Thyroid gland (tissue), 4 donors: ENCODE data around the gene NUPR1. TPM values are rescaled to one million over a fixed set of nuclear protein-coding genes. Genes with fewer than 3 reads are reported as not detected.

Experiments
- DNase-seq, 2 donors: peaks; one replicate each; pipeline ENCODE4 v3.0.0-alpha.2; 2019
- H3K27ac ChIP-seq, 3 donors: fragments of 200-600 bp; sonication (generic); 1 replicate in 2 of 3; 2 replicates in 1 of 3; pipeline ENCODE4 v1.5.1; 2016 to 2019; ENCODE audit warnings: mild to moderate bottlenecking in 1 of 3, moderate library complexity in 1 of 3
- H3K27me3 ChIP-seq: fragments of 200-600 bp; sonication (generic); one replicate; pipeline ENCODE4 v1.5.1; 2019
- H3K36me3 ChIP-seq, 2 donors: fragments of 200-600 bp; sonication (generic); one replicate each; pipeline ENCODE4 v1.5.1; 2016 to 2019
- H3K4me1 ChIP-seq, 2 donors: fragments of 200-600 bp; sonication (generic); one replicate each; pipeline ENCODE4 v1.5.1; 2017 to 2019
- H3K4me3 ChIP-seq, 3 donors: fragments of 200-600 bp; sonication (generic); replicated peaks in 1 of 3; 1 replicate in 2 of 3; 2 replicates in 1 of 3; pipeline ENCODE4 v1.5.1; 2016; ENCODE audit warnings: mild to moderate bottlenecking in 1 of 3
- H3K9me3 ChIP-seq: fragments of 200-600 bp; sonication (generic); one replicate; pipeline ENCODE4 v1.5.1; 2017
- POLR2A ChIP-seq, 2 donors: fragments of 450-650 bp; IDR thresholded peaks; one replicate each; pipeline ENCODE4 v1.6.1; 2017; ENCODE audit warnings: antibody characterized with exemption in 2 of 2, mild to moderate bottlenecking in 2 of 2, moderate library complexity in 1 of 2
- WGBS, 2 donors: methylation state at CpG; one replicate each; pipeline ENCODE4 v1.1.5; 2017; 5-methylcytosine and 5-hydroxymethylcytosine counted together
- intact Hi-C: fragments of 100-400 bp; cut with DNase I; formaldehyde crosslinking; loops from one replicate; pipeline ENCODE4 v1.15.1; 2023
- total RNA-seq, 4 donors: library from RNA; depleted of rRNA; stranded (reverse); fragments of >200 nt; gene quantifications; one replicate each; pipeline ENCODE4 v1.2.3, GENCODE V29; 2016
- TF ChIP-seq, protein P1 (sequence below), 6 experiments: fragments of 200-600 bp in 3 of 6; fragments of 450-650 bp in 3 of 6; sonication (generic) in 3 of 6; IDR thresholded peaks; one replicate each; pipeline ENCODE4 v1.5.1; 2016 to 2019; ENCODE audit warnings: antibody characterized with exemption in 6 of 6, mild to moderate bottlenecking in 2 of 6, inconsistent platforms in 1 of 6, moderate library complexity in 1 of 6

Gene NUPR1
- total RNA-seq, 4 donors from 2014 or later: 53.3 to 1,103 (median 535) TPM

DNA sequence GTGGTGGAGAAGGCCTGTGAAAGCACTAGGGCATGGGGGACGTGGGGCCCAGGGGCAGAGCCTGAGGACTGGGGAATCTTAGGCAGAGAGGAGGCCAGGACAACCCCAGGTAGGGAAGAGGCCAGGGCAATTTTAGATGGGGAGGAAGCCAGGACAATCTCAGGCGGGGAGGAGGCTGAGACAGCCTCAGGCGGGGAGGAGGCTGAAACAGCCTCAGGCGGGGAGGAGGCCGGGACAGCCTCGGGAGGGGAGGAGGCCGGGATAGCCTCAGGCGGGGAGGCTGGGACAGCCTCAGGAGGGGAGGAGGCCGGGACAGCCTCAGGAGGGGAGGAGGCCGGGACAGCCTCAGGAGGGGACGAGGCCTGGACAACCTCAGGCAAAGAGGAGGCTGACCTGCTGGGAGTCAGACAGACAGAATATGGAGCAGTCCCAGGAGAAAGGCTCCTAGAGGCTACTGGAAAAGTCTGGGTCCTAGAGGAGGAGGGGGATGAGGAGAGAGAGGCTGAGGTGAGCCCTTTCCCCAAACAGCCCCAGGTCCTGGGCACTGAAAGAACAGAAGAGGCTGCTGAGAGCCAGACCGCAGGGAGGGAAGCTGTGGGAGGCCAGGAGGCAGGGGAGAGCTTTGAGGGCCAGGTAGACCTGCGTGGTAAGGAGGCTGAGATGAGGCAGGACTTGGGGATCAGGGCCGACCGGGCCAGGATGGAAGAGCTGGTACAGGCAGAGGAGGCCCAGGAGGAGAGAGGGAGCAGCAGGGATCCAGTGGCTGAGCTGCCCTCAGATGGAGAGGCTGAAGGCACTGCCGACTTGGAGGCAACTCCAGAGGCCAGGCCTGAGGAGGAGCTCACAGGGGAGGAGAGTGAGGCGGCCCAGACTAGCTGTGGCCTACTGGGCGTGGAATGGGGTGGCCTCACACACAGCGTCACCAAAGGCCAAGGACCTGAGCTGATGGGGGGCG is 42.7 kb downstream of the NUPR1 start:
- peaks cover 6 to 12% of the 10 kb centered on the region in 2 donors for H3K4me1 ChIP-seq
- no peaks in the 10 kb centered on the region for H3K36me3 ChIP-seq
- WGBS, 2 donors: 91 to 92% methylated on average over 20 of the region's 20 CpGs
- H3K9me3 ChIP-seq: no peaks in the 10 kb centered on the region
- H3K27me3 ChIP-seq: no peaks in the 10 kb centered on the region
- intact Hi-C loops: no loop called here
- no peak for DNase-seq
- no peak overlapping the region for H3K27ac ChIP-seq
- no peak overlapping the region for H3K4me3 ChIP-seq
- TF ChIP-seq POLR2A (IDR thresholded peaks at IDR 0.05): no peak
- TF ChIP-seq, protein P1, sequence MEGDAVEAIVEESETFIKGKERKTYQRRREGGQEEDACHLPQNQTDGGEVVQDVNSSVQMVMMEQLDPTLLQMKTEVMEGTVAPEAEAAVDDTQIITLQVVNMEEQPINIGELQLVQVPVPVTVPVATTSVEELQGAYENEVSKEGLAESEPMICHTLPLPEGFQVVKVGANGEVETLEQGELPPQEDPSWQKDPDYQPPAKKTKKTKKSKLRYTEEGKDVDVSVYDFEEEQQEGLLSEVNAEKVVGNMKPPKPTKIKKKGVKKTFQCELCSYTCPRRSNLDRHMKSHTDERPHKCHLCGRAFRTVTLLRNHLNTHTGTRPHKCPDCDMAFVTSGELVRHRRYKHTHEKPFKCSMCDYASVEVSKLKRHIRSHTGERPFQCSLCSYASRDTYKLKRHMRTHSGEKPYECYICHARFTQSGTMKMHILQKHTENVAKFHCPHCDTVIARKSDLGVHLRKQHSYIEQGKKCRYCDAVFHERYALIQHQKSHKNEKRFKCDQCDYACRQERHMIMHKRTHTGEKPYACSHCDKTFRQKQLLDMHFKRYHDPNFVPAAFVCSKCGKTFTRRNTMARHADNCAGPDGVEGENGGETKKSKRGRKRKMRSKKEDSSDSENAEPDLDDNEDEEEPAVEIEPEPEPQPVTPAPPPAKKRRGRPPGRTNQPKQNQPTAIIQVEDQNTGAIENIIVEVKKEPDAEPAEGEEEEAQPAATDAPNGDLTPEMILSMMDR (IDR thresholded peaks at IDR 0.05): no peak

DNA sequence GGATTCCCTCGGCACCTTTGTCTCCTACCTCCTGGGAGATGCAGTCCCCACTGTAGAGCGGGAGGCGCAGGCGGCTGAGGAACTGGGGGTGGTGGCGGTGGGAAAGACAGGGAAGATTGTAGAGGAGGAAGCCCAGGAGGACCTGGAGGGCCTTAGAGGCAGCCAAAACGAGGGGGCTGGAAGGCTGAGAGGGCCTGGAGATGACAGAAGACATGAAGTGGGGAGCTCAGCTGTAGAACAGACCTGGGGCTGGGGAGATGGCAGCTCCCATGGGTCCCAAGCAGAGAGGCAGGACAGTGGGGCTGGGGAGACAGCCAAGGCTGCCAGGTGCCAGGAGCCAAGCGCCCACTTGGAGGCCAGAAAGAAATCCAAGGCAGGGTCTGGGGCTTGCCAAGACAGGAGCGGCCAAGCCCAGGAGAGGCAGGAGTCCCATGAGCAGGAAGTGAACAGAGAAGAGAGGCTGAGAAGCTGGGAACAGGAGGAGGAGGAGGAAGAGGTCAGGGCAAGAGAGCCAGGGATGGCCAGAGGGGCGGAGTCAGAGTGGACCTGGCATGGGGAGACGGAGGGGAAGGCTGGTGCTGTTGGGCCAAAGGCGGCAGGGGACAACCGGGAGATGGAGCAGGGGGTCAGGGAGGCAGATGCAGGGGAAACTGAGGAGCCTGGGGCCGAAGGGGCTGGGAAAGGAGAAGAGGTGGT is 43.5 kb downstream of the NUPR1 start:
- Histone ChIP-seq H3K9me3 (no peaks in the 10 kb centered on the region), H3K4me3 (no peak overlapping the region), H3K27ac (peak overlapping the region in 1 of 3 donors; percentile 33), H3K27me3 (no peaks in the 10 kb centered on the region), H3K36me3 (no peaks in the 10 kb centered on the region), H3K4me1 (peaks cover 11 to 12% of the 10 kb centered on the region in 2 donors)
- TF ChIP-seq, protein P1 (IDR thresholded peaks at IDR 0.05): no peak
- no peak for TF ChIP-seq POLR2A (IDR thresholded peaks at IDR 0.05)
- intact Hi-C loops: no loop called here
- 82 to 83% methylated on average over 13 of the region's 13 CpGs for WGBS, 2 donors
- peak; percentile 36 to 42 for DNase-seq

DNA sequence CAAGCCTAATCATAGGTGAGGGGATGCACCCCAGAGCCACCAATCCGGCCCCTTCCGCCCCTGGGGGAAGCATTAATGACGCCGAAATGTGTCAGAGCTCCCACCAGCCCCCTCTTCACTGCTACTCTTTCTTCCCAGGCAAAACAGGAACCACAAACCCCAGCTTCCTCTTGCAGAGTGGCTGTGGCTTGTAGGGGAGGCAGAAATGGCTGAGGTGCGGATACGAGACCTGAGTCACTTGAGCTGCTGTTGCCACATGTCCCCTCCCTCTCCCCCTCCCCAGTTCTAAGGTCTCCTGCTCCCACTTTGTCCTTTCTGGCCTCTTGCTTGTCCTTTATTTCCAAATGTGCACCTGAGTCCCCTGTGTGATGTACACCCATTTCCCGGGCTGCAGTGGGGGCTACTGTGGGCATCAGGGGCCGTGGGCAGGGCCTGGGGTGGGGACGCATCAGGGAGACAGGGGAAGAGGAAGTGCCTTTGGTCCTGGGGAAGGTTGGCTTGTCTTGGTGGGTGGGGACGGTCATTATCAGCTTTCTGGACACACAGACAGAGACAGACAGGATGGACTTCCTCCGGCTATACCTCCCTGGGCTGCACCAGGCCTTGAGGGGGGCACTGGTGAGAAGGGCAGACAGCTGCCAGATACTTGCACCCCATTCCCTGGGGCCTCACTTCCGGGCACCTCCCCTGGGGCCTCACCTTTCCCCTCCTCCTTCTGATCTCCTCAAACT is 44.5 kb downstream of the NUPR1 start, which contains the start of gene APOBR:
Gene APOBR (plus strand): TSS at position 523 of the 731 bp plus-strand sequence. CDS start 39 bp downstream, at position 562.
- no peak for DNase-seq
- 75 to 77% methylated on average over 12 of the region's 12 CpGs for WGBS, 2 donors
- TF ChIP-seq, protein P1 (IDR thresholded peaks at IDR 0.05): no peak
- no peak for TF ChIP-seq POLR2A (IDR thresholded peaks at IDR 0.05)
- no peaks in the 10 kb centered on the region for H3K9me3 ChIP-seq
- H3K27ac ChIP-seq: peak within 1 kb of the TSS in 1 of 3 donors; percentile 33
- intact Hi-C loops: loop anchor here (5.0 kb wide), 1 partner anchor 53 kb away; no protein-coding TSS in a partner anchor
- H3K4me3 ChIP-seq: no peak within 1 kb of the TSS
- H3K4me1 ChIP-seq: peaks cover 11 to 17% of the 10 kb centered on the region in 2 donors
- no peaks in the 10 kb centered on the region for H3K36me3 ChIP-seq
- no peaks in the 10 kb centered on the region for H3K27me3 ChIP-seq

DNA sequence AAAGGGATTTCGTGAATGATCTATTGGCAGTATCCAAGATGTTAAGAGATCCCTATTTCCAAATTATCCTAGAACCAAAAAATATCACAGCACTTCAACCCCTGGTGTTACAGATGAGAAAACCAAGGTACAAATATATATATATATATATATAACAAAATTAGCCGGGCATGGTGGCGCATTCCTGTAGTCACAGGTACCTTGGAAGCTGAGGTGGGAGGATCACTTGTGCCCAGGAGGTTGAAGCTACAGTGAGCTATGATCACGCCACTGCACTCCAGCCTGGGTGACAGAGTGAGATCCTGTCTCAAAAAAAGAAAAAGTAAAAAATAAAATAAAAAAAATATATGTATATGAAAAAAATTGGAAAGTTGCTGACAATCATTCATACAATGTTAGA is 46.3 kb downstream of the NUPR1 start:
- peaks cover 11 to 18% of the 10 kb centered on the region in 2 donors for H3K4me1 ChIP-seq
- H3K9me3 ChIP-seq: no peaks in the 10 kb centered on the region
- H3K36me3 ChIP-seq: peaks cover 0 to 9% of the 10 kb centered on the region in 2 donors
- intact Hi-C loops: loop anchor here (5.0 kb wide), 1 partner anchor 55 kb away; no protein-coding TSS in a partner anchor
- DNase-seq: no peak
- WGBS, 2 donors: 48 to 50% methylated on average over 4 of the region's 4 CpGs
- H3K27ac ChIP-seq: peak overlapping the region; percentile 92 to 96 (median 96)
- no peak overlapping the region for H3K4me3 ChIP-seq
- no peaks in the 10 kb centered on the region for H3K27me3 ChIP-seq
- TF ChIP-seq, protein P1 (IDR thresholded peaks at IDR 0.05): no peak
- TF ChIP-seq POLR2A (IDR thresholded peaks at IDR 0.05): no peak
